Suprapubic skin (tissue), 4 donors: ENCODE results near the gene RASL10B. TPM values are rescaled to one million over a fixed set of nuclear protein-coding genes. Genes with fewer than 3 reads are reported as not detected.
A peak's percentile ranks its signal among the peaks of the same experiment; 100 is the strongest.

Experiments
- DNase-seq, 2 donors: peaks; one replicate each; pipeline ENCODE4 v3.0.0-alpha.2; 2019; ENCODE audit warnings: low spot score in 2 of 2
- H3K27ac ChIP-seq: fragments of 200-600 bp; sonication (generic); one replicate; pipeline ENCODE4 v1.5.1; 2019
- H3K27me3 ChIP-seq: fragments of 200-600 bp; sonication (generic); one replicate; pipeline ENCODE4 v1.5.1; 2019
- H3K36me3 ChIP-seq: fragments of 200-600 bp; sonication (generic); one replicate; pipeline ENCODE4 v1.5.1; 2019
- H3K4me1 ChIP-seq: fragments of 200-600 bp; sonication (generic); one replicate; pipeline ENCODE4 v1.5.1; 2019
- H3K4me3 ChIP-seq: fragments of 200-600 bp; sonication (generic); one replicate; pipeline ENCODE4 v1.5.1; 2019; ENCODE audit warnings: mild to moderate bottlenecking
- H3K9me3 ChIP-seq: fragments of 200-600 bp; sonication (generic); one replicate; pipeline ENCODE4 v1.5.1; 2019
- CTCF ChIP-seq, 2 donors: fragments of 200-600 bp in 1 of 2; fragments of 450-650 bp in 1 of 2; sonication (generic) in 1 of 2; IDR thresholded peaks; one replicate each; pipeline ENCODE4 v1.5.1; 2016 to 2019; ENCODE audit warnings: antibody characterized with exemption in 2 of 2, mild to moderate bottlenecking in 1 of 2, moderate library complexity in 1 of 2
- EP300 ChIP-seq: sonication (generic); formaldehyde crosslinking; IDR thresholded peaks from one replicate; pipeline ENCODE4 v1.6.1; 2017; ENCODE audit warnings: antibody characterized with exemption
- POLR2A ChIP-seq, 2 donors: fragments of 450-650 bp; IDR thresholded peaks; one replicate each; pipeline ENCODE4 v1.6.1; 2017; ENCODE audit warnings: antibody characterized with exemption in 2 of 2, mild to moderate bottlenecking in 2 of 2, moderate library complexity in 2 of 2
- POLR2AphosphoS5 ChIP-seq, 3 donors: sonication (generic); formaldehyde crosslinking; IDR thresholded peaks; one replicate each; pipeline ENCODE4 v1.6.1; 2017; ENCODE audit warnings: antibody characterized with exemption in 3 of 3
- WGBS: methylation state at CpG from one replicate; pipeline ENCODE4 v1.1.5; 2018; 5-methylcytosine and 5-hydroxymethylcytosine counted together
- total RNA-seq, 4 donors: library from RNA; depleted of rRNA; stranded (reverse); fragments of >200 nt; gene quantifications; one replicate each; pipeline ENCODE4 v1.1.0, GENCODE V29; 2016

Gene RASL10B
- total RNA-seq, 4 donors from 2014 or later = 0.94 to 2.5 (median 1.9) TPM

- WGBS = 29% methylated on average over 3 of the region's 3 CpGs
- DNase-seq = no peak
Measured at GRCh38 chr17:35786941-35787432, 55.5 kb downstream of the RASL10B start.

GRCh38 chr17:35788477-35789368 is 57.3 kb downstream of the RASL10B start:
- TF ChIP-seq POLR2A (IDR thresholded peaks at IDR 0.05) = no peak
- TF ChIP-seq EP300 = no peak
- no peak for TF ChIP-seq POLR2AphosphoS5 (IDR thresholded peaks at IDR 0.05)
- no peak for TF ChIP-seq CTCF (IDR thresholded peaks at IDR 0.05)
- peak in 1 of 2 donors; percentile 43 for DNase-seq
- H3K4me1 ChIP-seq = peaks cover 75% of the 10 kb centered on the region

More at GRCh38 chr17:35786941-35787432, 55.5 kb downstream of the RASL10B start:
- Histone ChIP-seq H3K4me1 (peaks cover 73% of the 10 kb centered on the region), H3K36me3 (no peaks in the 10 kb centered on the region), H3K27ac (peak overlapping the region; percentile 76), H3K4me3 (no peak overlapping the region), H3K9me3 (no peaks in the 10 kb centered on the region), H3K27me3 (no peaks in the 10 kb centered on the region)
- TF ChIP-seq POLR2A (IDR thresholded peaks at IDR 0.05) = no peak
- TF ChIP-seq EP300 = no peak
- no peak for TF ChIP-seq POLR2AphosphoS5 (IDR thresholded peaks at IDR 0.05)
- no peak for TF ChIP-seq CTCF (IDR thresholded peaks at IDR 0.05)

GRCh38 chr17:35790841-35791240 is 59.4 kb downstream of the RASL10B start:
- Histone ChIP-seq H3K4me1 (peaks cover 66% of the 10 kb centered on the region), H3K27ac (no peak overlapping the region), H3K9me3 (no peaks in the 10 kb centered on the region), H3K36me3 (no peaks in the 10 kb centered on the region), H3K27me3 (peaks cover 10% of the 10 kb centered on the region), H3K4me3 (no peak overlapping the region)
- 79% methylated on average over 3 of the region's 3 CpGs for WGBS
- TF ChIP-seq POLR2AphosphoS5 (IDR thresholded peaks at IDR 0.05) = no peak
- no peak for TF ChIP-seq EP300
- peak in 1 of 2 donors; percentile 29 for DNase-seq

More at GRCh38 chr17:35788477-35789368, 57.3 kb downstream of the RASL10B start:
- WGBS = 35% methylated on average over 2 of the region's 2 CpGs
- peak overlapping the region; percentile 76 for H3K27ac ChIP-seq
- peaks cover 3% of the 10 kb centered on the region for H3K27me3 ChIP-seq
- H3K36me3 ChIP-seq = no peaks in the 10 kb centered on the region
- no peaks in the 10 kb centered on the region for H3K9me3 ChIP-seq
- no peak overlapping the region for H3K4me3 ChIP-seq

- Histone ChIP-seq H3K27ac (peak overlapping the region; percentile 27), H3K4me3 (no peak overlapping the region), H3K4me1 (peaks cover 60% of the 10 kb centered on the region), H3K9me3 (no peaks in the 10 kb centered on the region), H3K27me3 (peaks cover 10% of the 10 kb centered on the region), H3K36me3 (no peaks in the 10 kb centered on the region)
- DNase-seq = peak in 1 of 2 donors; percentile 13
- WGBS = 57% methylated on average over 9 of the region's 9 CpGs
- TF ChIP-seq POLR2A (IDR thresholded peaks at IDR 0.05) = no peak
- no peak for TF ChIP-seq CTCF (IDR thresholded peaks at IDR 0.05)
- no peak for TF ChIP-seq EP300
- TF ChIP-seq POLR2AphosphoS5 (IDR thresholded peaks at IDR 0.05) = no peak
Measured at GRCh38 chr17:35791681-35792350, 60.4 kb downstream of the RASL10B start.

Other genes starting within 250 kb of the RASL10B start
- 1 to 10 TPM in 2 of 4 donors, under 1 TPM in 2; 0.39 to 1.6 (median 0.99) TPM for gene SLFN12L, start 194.0 kb upstream of the RASL10B start, total RNA-seq
- gene SLFN14, start 170.8 kb upstream of the RASL10B start, total RNA-seq = not detected
- 1 to 10 TPM; 4.0 to 9.3 (median 5.7) TPM for gene PEX12, start 153.1 kb upstream of the RASL10B start, total RNA-seq
- 10 to 100 TPM; 41.3 to 50.0 (median 45.3) TPM for gene AP2B1, start 144.3 kb upstream of the RASL10B start, total RNA-seq
- gene GAS2L2, start 21.6 kb downstream of the RASL10B start, total RNA-seq = under 1 TPM in 2 of 4 donors, not detected in 2; 0.24 to 0.49 TPM
- not detected for gene C17orf50, start 29.2 kb downstream of the RASL10B start, total RNA-seq
- 100 to 1,000 TPM in 2 of 4 donors, 10 to 100 TPM in 2; 76.4 to 109 (median 91.0) TPM for gene MMP28, start 64.0 kb downstream of the RASL10B start, total RNA-seq
- 100 to 1,000 TPM in 1 of 4 donors, 10 to 100 TPM in 3; 52.0 to 149 (median 58.8) TPM for gene TAF15, start 77.8 kb downstream of the RASL10B start, total RNA-seq
- not detected for gene HEATR9, start 137.3 kb downstream of the RASL10B start, total RNA-seq
- 1 to 10 TPM in 2 of 4 donors, under 1 TPM in 1, not detected in 1; 0.79 to 2.3 (median 1.4) TPM for gene CCL5, start 148.7 kb downstream of the RASL10B start, total RNA-seq
- gene RDM1, start 199.1 kb downstream of the RASL10B start, total RNA-seq = not detected
- gene LYZL6, start 212.1 kb downstream of the RASL10B start, total RNA-seq = not detected
- gene CCL16, start 249.9 kb downstream of the RASL10B start, total RNA-seq = not detected